Measurements from ENCODE around the gene NDST1.
A peak's percentile ranks its signal among the peaks of the same experiment; 100 is the strongest.

NDST1 gene

DNA sequence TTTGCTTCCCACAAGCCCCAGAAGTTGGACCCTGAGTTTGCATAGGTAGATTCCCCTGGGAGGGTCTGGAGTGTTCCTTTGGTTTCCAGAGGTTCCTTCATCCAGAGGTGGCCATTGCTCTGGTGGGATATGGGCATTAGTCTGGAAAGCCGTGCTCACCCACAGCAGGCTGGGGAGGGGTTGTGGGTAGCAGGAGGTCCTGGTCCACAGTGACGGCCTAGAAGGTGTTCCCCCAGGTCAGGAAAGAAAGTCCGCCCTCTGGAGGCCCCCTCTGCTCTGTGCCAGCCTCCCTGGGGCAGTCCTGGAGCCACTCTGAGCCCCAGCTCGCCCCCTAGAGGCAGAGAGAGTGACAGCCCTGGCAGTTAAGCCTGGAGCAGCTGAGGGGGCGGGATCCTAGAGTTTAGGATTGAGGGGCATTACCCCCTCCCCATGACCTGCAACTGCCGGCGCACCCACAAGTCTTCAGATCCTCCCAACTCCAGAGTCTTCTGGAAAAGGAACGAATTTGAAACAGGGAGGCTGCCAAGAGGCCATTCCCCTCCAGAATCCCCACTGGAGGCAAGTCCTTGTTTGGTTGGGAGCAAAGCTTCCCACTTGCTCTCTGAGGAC is 36.8 kb downstream of the NDST1 start:
- DNase-seq (ENCODE audit: low read depth), result peak; percentile 78

DNA sequence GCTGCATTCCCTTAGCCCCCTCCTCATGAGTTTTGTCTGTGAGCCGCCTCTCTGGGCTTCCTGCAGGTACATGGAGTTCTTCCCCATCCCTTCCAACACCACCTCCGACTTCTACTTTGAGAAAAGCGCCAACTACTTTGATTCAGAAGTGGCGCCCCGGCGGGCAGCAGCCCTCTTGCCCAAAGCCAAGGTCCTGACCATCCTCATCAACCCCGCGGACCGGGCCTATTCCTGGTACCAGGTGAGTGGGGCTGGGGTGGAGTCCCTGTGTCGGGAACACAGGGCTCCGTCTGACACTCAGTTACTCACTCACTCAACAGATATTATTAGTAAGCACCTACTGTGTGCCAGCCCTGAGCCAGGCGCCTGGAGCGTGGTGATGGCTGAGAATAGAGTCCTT is 37.3 kb downstream of the NDST1 start:
- no peak for DNase-seq (ENCODE audit: low read depth)

DNA sequence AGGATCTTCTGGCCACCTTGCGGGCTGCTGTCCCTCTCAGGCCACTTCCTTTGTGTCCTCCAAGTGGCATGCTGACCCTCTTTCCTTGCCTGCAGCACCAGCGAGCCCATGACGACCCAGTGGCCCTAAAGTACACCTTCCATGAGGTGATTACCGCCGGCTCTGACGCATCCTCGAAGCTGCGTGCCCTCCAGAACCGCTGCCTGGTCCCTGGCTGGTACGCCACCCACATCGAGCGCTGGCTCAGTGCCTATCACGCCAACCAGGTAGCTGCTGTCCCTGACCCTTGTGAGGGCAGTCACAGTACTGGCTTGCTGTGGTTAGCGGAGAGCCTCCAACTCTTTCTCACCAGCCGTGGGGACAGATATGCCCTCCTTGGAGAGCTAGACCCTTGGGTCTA is 40.2 kb downstream of the NDST1 start:
- DNase-seq (ENCODE audit: low read depth), result no peak

DNA sequence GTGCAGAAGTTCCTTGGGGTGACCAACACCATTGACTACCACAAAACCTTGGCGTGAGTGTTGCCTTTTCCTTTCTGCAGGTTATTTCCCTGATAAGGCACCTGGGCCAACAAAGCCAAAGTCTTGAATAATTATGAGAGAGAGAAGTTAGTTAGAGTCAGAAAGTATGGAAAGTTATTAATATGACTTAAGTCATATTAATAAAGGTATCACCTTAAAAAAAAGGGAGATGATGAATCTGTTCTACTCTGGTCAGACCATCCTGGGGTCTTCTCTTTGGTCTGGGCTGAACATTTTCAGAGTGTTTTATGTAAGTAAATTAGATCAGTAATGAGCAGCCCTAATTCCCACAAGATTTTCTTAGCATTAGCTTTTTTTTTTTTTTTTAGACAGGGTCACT is 41.8 kb downstream of the NDST1 start:
- no peak for DNase-seq (ENCODE audit: low read depth)

DNA sequence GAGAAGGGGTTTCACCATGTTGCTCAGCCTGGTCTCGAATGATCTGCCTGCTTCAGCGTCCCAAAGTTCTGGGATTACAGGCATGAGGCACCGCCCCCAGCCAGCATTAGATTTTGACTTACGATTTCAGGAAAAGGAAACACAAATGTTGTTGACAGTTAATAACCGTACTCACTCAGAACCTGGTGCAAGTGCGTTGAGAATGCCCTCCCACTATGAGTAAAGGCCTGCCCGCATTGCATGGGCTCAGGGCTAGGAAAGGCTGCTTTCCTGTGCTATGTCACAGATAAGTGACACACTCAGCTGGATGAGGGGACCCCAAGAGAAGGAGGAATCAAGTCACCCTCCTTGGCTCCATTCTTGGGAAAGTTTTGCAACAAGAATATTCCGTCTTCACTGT is 42.4 kb downstream of the NDST1 start:
- DNase-seq (ENCODE audit: low read depth), result no peak

GRCh38 chr5:150551066-150551465 is 43.1 kb downstream of the NDST1 start:
- no peak for DNase-seq (ENCODE audit: low read depth)

- DNase-seq (ENCODE audit: low read depth), result no peak
Observed at GRCh38 chr5:150553402-150553801, 45.5 kb downstream of the NDST1 start.

DNA sequence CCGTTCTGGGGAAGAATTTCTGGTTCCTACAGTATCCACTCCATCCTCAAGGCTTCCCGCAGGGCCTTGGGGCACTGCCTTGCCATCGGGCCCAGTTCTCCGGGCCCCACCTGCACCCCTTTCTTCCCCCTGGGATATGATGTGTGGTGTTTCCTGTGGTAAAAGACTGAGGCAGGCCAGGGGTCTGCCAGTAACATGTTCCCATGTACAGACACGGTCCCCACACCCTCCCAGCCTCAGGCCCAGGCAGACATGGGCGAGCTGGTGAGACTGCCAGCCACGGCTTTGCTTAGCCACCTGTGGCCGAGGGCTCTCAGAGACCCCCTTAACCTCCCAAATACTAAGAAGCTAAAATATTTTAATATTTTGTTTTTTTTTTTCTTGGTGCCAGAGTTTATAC is 46.0 kb downstream of the NDST1 start:
- no peak for DNase-seq (ENCODE audit: low read depth)

GRCh38 chr5:150554857-150555256 is 46.9 kb downstream of the NDST1 start:
- DNase-seq (ENCODE audit: low read depth), result no peak

- no peak for DNase-seq (ENCODE audit: low read depth)
Observed at GRCh38 chr5:150556106-150556505, 48.2 kb downstream of the NDST1 start.

- no peak for DNase-seq (ENCODE audit: low read depth)
Observed at GRCh38 chr5:150556859-150557508, 49.1 kb downstream of the NDST1 start.

DNA sequence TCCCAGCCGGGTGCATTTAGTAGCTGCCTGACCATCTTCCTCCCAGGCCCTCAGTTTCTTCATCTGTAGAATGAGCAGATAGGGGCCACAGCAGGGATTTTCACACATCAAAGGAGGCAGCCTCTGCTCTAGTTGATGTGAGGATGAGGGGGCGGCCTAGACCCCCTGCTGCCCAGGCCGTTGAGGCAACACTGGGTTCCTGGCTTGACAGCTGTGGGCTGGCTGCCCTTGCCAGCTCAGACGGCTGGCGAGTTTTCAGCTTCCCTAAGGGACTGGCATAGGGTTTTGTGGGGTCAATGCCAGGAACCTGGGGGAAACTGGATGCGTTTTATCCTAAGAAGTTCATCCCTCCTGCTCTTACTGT is 49.6 kb downstream of the NDST1 start:
- no peak for DNase-seq (ENCODE audit: low read depth)

DNA sequence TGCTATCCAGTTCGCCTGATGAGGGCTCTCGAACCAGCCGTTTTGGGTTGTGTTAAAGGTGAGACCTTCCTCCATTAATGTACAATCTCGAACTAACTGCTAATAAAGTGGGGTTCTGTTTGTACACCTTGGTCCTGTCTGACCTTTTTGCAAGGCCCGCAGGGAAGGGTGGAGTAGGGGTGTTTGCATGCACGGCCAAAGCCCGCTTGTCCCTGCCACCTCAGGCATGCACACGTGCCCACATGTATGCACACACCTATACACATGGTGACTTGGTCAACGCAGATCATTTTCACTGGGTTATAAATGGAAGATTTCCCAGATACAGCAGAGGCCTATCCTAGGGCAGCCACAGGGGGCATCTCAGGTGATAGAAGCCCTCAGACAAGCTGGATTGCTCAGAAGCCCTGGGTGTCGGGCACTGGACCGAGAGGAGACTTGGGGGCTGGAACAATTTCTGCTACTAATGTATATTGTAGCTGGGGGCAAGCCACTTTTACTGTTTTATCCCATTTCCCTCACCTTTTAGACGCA is 50.2 kb downstream of the NDST1 start:
- no peak for DNase-seq (ENCODE audit: low read depth)

DNA sequence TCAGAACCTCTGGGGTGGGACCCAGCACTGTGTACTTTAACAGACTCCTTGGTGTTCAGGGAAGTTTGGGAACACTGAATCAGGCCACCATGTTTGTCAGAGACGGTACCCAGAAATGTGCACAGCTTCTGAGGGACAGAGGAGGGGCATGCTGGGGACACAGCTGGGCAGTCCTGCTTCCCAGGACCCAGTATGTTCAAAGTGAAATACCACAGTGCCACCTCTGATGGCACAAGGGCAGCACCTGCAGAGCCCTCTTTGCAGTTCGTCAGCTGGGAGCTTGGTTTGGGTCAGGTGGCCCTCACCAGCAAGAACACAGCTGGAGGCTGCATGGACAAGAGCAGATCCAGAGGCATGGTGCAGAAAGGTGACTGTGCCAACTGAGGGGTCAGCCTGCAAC is 51.2 kb downstream of the NDST1 start:
- no peak for DNase-seq (ENCODE audit: low read depth)

- peak; percentile 70 for DNase-seq (ENCODE audit: low read depth)
Observed at GRCh38 chr5:150559701-150560100, 51.8 kb downstream of the NDST1 start.

DNA sequence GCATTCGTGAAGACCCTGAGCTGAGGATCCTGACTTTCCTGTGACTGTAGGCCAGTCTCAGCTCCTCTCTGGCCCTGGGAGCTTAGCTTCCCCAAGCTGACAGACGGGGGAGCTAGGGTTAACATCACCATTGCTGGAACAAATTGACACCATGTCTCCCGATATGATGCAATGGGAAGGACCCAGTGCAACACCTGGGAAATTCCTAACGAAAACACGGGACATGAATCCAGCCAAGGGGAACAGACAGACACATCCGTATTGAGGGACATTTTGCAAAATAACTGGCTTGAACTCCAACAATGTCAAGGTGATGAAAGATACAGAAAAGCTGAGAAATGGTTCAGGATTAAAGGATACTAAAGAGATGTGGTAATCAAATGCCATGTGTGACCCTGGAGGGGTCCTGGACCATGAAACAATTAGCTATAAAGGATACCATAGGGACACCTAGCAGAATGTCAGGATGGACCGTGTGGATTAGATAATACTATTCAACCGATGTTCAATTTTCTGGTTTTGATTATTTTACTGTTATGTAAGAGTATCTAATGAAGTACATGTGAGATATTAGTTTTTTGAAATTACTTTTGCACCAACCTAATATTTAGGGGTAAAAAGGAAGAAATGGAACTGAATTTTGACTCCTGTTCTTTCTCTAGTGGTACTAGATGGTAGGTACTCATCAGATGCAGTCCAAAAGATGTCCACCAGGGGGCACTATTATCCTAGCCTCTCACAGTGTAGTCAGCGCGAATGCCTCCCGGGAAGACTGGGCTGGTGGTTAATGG is 52.7 kb downstream of the NDST1 start:
- peak; percentile 91 for DNase-seq (ENCODE audit: low read depth)

- no peak for DNase-seq (ENCODE audit: low read depth)
Observed at GRCh38 chr5:150561192-150561512, 53.2 kb downstream of the NDST1 start.

DNA sequence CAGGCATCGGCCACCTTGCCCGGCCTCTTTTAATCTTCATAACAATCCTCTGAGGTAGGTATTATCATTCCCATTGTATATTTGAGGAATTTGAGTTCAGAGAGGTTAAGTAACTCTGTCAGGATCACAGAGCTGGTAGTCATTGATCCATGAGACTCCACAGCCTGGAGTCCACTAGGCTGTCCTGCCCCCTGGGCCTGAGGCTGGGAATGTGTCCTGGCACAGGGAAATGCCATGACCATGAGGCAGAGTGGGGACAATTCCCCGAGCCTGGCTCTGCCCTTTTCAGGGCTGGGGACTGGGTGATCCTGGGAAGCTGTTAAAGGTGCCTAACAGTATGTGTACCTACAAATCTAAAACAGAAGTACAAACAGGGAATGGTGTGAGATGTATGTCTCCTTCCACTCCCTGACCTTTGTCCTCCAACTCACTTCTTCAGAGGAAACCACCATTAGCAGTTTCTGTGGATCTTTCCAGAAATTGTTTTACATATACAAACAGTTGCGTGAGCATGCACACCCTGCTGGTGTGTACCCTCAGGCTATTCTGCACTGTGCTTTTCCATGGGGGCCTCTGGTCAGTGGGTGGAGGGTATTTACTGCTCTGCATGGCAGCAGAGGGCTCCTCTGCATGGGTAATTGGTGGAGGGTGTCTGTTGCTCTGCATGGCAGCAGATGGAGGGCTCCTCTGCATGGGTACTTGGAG is 53.8 kb downstream of the NDST1 start:
- no peak for DNase-seq (ENCODE audit: low read depth)

DNA sequence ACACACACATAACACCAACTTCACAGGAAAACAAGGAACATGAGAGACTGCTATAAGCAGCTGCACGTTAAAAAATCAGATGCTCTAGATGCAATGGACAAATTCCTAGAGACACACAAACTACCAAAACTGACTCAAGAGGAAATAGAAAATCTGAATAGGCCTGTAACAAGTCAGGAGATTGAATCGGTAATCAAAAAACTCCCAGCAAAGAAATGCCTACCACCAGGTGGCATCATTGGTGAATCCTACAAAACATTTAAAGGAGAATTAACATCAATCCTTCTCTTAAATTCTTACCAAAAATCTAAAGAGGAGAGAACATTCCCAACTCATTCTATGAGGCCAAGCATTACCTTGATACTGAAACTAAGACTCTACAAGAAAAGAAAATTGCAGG is 54.9 kb downstream of the NDST1 start:
- peak; percentile 77 for DNase-seq (ENCODE audit: low read depth)

- DNase-seq (ENCODE audit: low read depth), result no peak
Observed at GRCh38 chr5:150565868-150566267, 57.9 kb downstream of the NDST1 start.

- peak; percentile 31 for DNase-seq (ENCODE audit: low read depth)
Observed at GRCh38 chr5:150567031-150567717, 59.2 kb downstream of the NDST1 start.

- no peak for DNase-seq (ENCODE audit: low read depth)
Observed at GRCh38 chr5:150568663-150569062, 60.7 kb downstream of the NDST1 start.

All from ELR (cell line).